GM13976 (cell line): ENCODE measurements around the gene PHF1.
A peak's percentile ranks its signal among the peaks of the same experiment; 100 is the strongest.

Experiments
- DNase-seq: peaks from one replicate; pipeline ENCODE4 v3.0.0; 2012; ENCODE audit warnings: low spot score
- CTCF ChIP-seq: IDR thresholded peaks from 2 replicates; pipeline ENCODE4 v1.5.1; 2012; ENCODE audit warnings: borderline replicate concordance, mild to moderate bottlenecking; ENCODE audit not compliant: insufficient read depth; ENCODE audit errors: extremely low read depth, missing control alignments, control extremely low read depth
- in situ Hi-C: fragments of 300-500 bp; cut with MboI; formaldehyde crosslinking; loops from one replicate; pipeline ENCODE4 v1.12.0; 2022; ENCODE audit warnings: low sequenced_read_pairs, mixed read lengths, inconsistent platforms; ENCODE audit not compliant: unreplicated experiment

Gene PHF1

GRCh38 chr6:33427585-33428223 lies 16.9 kb downstream of the PHF1 start:
- DNase-seq = peak; percentile 81
- TF ChIP-seq CTCF = peak; percentile 3
- in situ Hi-C loops = no loop called here

- no peak for TF ChIP-seq CTCF
- DNase-seq = peak; percentile 58
- in situ Hi-C loops = no loop called here
Measured at GRCh38 chr6:33428224-33428965, 17.6 kb downstream of the PHF1 start.

- DNase-seq = no peak
- no peak for TF ChIP-seq CTCF
- in situ Hi-C loops = no loop called here
Measured at GRCh38 chr6:33428966-33429749, 18.3 kb downstream of the PHF1 start.

GRCh38 chr6:33429750-33430052 lies 18.9 kb downstream of the PHF1 start:
- no peak for TF ChIP-seq CTCF
- in situ Hi-C loops = no loop called here
- no peak for DNase-seq

- in situ Hi-C loops = no loop called here
- TF ChIP-seq CTCF = no peak
- DNase-seq = no peak
Measured at GRCh38 chr6:33430334-33430733, 19.5 kb downstream of the PHF1 start.

- DNase-seq = peak; percentile 92
- in situ Hi-C loops = no loop called here
- TF ChIP-seq CTCF = no peak
Measured at GRCh38 chr6:33430991-33431879, 20.4 kb downstream of the PHF1 start.
